HUES6 (cell line): ENCODE data around the gene RBFOX1.

ENCODE experiments used
- H3K27ac ChIP-seq: 2 replicates; pipeline ENCODE4 v1.7.0; 2013; ENCODE audit warnings: low read depth, mild to moderate bottlenecking, low read length, inconsistent platforms
- H3K27me3 ChIP-seq: 2 replicates; pipeline ENCODE4 v1.6.1; 2013; ENCODE audit warnings: low read length; ENCODE audit not compliant: control insufficient read depth, insufficient read depth
- H3K36me3 ChIP-seq: 2 replicates; pipeline ENCODE4 v1.6.1; 2013; ENCODE audit warnings: low read length; ENCODE audit not compliant: control insufficient read depth, insufficient read depth
- H3K4me1 ChIP-seq: 2 replicates; pipeline ENCODE4 v1.6.1; 2013; ENCODE audit warnings: low read length; ENCODE audit not compliant: control insufficient read depth, insufficient read depth
- H3K4me3 ChIP-seq: 2 replicates; pipeline ENCODE4 v1.5.1; 2013; ENCODE audit warnings: low read depth, low read length
- H3K9ac ChIP-seq: one replicate; pipeline ENCODE4 v1.6.1; 2013; ENCODE audit warnings: mild to moderate bottlenecking, low read length
- H3K9me3 ChIP-seq: 2 replicates; pipeline ENCODE4 v1.6.1; 2013; ENCODE audit warnings: low read depth, low read length; ENCODE audit not compliant: control insufficient read depth, insufficient read depth

Gene RBFOX1

GRCh38 chr16:7439518-7439917, 106.9 kb downstream of the RBFOX1 start:
- Histone ChIP-seq H3K4me1 (peaks cover 36% of the 10 kb centered on the region), H3K9me3 (no peaks in the 10 kb centered on the region), H3K4me3 (no peak overlapping the region), H3K27me3 (no peaks in the 10 kb centered on the region), H3K36me3 (no peaks in the 10 kb centered on the region), H3K9ac (no peak overlapping the region), H3K27ac (no peak overlapping the region)

- Histone ChIP-seq H3K36me3 (no peaks in the 10 kb centered on the region), H3K9ac (no peak overlapping the region), H3K4me1 (peaks cover 36% of the 10 kb centered on the region), H3K27ac (no peak overlapping the region), H3K9me3 (no peaks in the 10 kb centered on the region), H3K4me3 (no peak overlapping the region), H3K27me3 (no peaks in the 10 kb centered on the region)
Measured at GRCh38 chr16:7440886-7441400, 108.3 kb downstream of the RBFOX1 start.

GRCh38 chr16:7442050-7442449, 109.4 kb downstream of the RBFOX1 start:
- no peaks in the 10 kb centered on the region for H3K27me3 ChIP-seq
- H3K4me1 ChIP-seq: peaks cover 36% of the 10 kb centered on the region
- H3K36me3 ChIP-seq: no peaks in the 10 kb centered on the region
- H3K9me3 ChIP-seq: no peaks in the 10 kb centered on the region
- no peak overlapping the region for H3K27ac ChIP-seq
- H3K4me3 ChIP-seq: no peak overlapping the region
- H3K9ac ChIP-seq: no peak overlapping the region

GRCh38 chr16:7443142-7443541, 110.5 kb downstream of the RBFOX1 start:
- no peak overlapping the region for H3K4me3 ChIP-seq
- no peaks in the 10 kb centered on the region for H3K27me3 ChIP-seq
- H3K4me1 ChIP-seq: peaks cover 42% of the 10 kb centered on the region
- no peaks in the 10 kb centered on the region for H3K9me3 ChIP-seq
- no peak overlapping the region for H3K27ac ChIP-seq
- no peak overlapping the region for H3K9ac ChIP-seq
- no peaks in the 10 kb centered on the region for H3K36me3 ChIP-seq

- Histone ChIP-seq H3K4me1 (peaks cover 38% of the 10 kb centered on the region), H3K9me3 (no peaks in the 10 kb centered on the region), H3K4me3 (no peak overlapping the region), H3K36me3 (no peaks in the 10 kb centered on the region), H3K27me3 (no peaks in the 10 kb centered on the region), H3K27ac (no peak overlapping the region), H3K9ac (no peak overlapping the region)
Measured at GRCh38 chr16:7443648-7444365, 111.2 kb downstream of the RBFOX1 start.

GRCh38 chr16:7449306-7449705, 116.7 kb downstream of the RBFOX1 start:
- Histone ChIP-seq H3K9ac (no peak overlapping the region), H3K4me1 (peaks cover 16% of the 10 kb centered on the region; the same call in 1 of the 2 replicates), H3K36me3 (no peaks in the 10 kb centered on the region), H3K27ac (no peak overlapping the region), H3K27me3 (no peaks in the 10 kb centered on the region), H3K9me3 (no peaks in the 10 kb centered on the region), H3K4me3 (no peak overlapping the region)

GRCh38 chr16:7449808-7450207, 117.2 kb downstream of the RBFOX1 start:
- Histone ChIP-seq H3K9ac (no peak overlapping the region), H3K27me3 (no peaks in the 10 kb centered on the region), H3K4me3 (no peak overlapping the region), H3K36me3 (no peaks in the 10 kb centered on the region), H3K4me1 (peaks cover 16% of the 10 kb centered on the region; the same call in 1 of the 2 replicates), H3K9me3 (no peaks in the 10 kb centered on the region), H3K27ac (no peak overlapping the region)

GRCh38 chr16:7450440-7450839, 117.8 kb downstream of the RBFOX1 start:
- Histone ChIP-seq H3K9me3 (no peaks in the 10 kb centered on the region), H3K36me3 (no peaks in the 10 kb centered on the region), H3K4me1 (peaks cover 16% of the 10 kb centered on the region; the same call in 1 of the 2 replicates), H3K4me3 (no peak overlapping the region), H3K27me3 (no peaks in the 10 kb centered on the region), H3K9ac (no peak overlapping the region), H3K27ac (no peak overlapping the region)

- Histone ChIP-seq H3K4me3 (no peak overlapping the region), H3K27ac (no peak overlapping the region), H3K36me3 (no peaks in the 10 kb centered on the region), H3K27me3 (no peaks in the 10 kb centered on the region), H3K9me3 (no peaks in the 10 kb centered on the region), H3K9ac (no peak overlapping the region), H3K4me1 (peaks cover 16% of the 10 kb centered on the region; the same call in 1 of the 2 replicates)
Measured at GRCh38 chr16:7452090-7452489, 119.4 kb downstream of the RBFOX1 start.

GRCh38 chr16:7456211-7456610, 123.6 kb downstream of the RBFOX1 start:
- Histone ChIP-seq H3K4me1 (peaks cover 9% of the 10 kb centered on the region; the same call in 1 of the 2 replicates), H3K4me3 (no peak overlapping the region), H3K9me3 (no peaks in the 10 kb centered on the region), H3K27ac (no peak overlapping the region), H3K36me3 (no peaks in the 10 kb centered on the region), H3K27me3 (no peaks in the 10 kb centered on the region), H3K9ac (no peak overlapping the region)

- Histone ChIP-seq H3K9me3 (no peaks in the 10 kb centered on the region), H3K9ac (no peak overlapping the region), H3K4me3 (no peak overlapping the region), H3K4me1 (no peaks in the 10 kb centered on the region), H3K36me3 (no peaks in the 10 kb centered on the region), H3K27me3 (no peaks in the 10 kb centered on the region), H3K27ac (no peak overlapping the region)
Measured at GRCh38 chr16:7458144-7458543, 125.5 kb downstream of the RBFOX1 start.
